Osteoblast (primary cell): ENCODE measurements around the gene GTPBP2. TPM values are rescaled to one million over a fixed set of nuclear protein-coding genes. Genes with fewer than 3 reads are reported as not detected.

Experiments used
- DNase-seq: peaks from one replicate; pipeline ENCODE4 v3.0.0; 2011; ENCODE audit warnings: low spot score, mixed read lengths; ENCODE audit not compliant: insufficient read length; ENCODE audit errors: missing footprints
- H2AFZ ChIP-seq: 2 replicates; pipeline ENCODE4 v1.6.0; 2011; ENCODE audit warnings: mild to moderate bottlenecking, low read length
- H3K27ac ChIP-seq: 2 replicates; pipeline ENCODE4 v1.5.1; 2011; ENCODE audit warnings: mild to moderate bottlenecking, low read depth, low read length, moderate library complexity
- H3K27me3 ChIP-seq: 2 replicates; pipeline ENCODE4 v1.6.0; 2012; ENCODE audit warnings: mild to moderate bottlenecking, control low read depth, inconsistent platforms, low read length, moderate library complexity; ENCODE audit not compliant: insufficient read depth
- H3K36me3 ChIP-seq: 2 replicates; pipeline ENCODE4 v1.5.1; 2011; ENCODE audit warnings: mild to moderate bottlenecking, low read length, control low read depth, moderate library complexity; ENCODE audit not compliant: insufficient read depth
- H3K4me1 ChIP-seq: 2 replicates; pipeline ENCODE4 v1.5.1; 2011; ENCODE audit warnings: mild to moderate bottlenecking, low read length, control low read depth, moderate library complexity; ENCODE audit not compliant: insufficient read depth
- H3K4me2 ChIP-seq: 2 replicates; pipeline ENCODE4 v1.6.0; 2011; ENCODE audit warnings: mild to moderate bottlenecking, low read length; ENCODE audit not compliant: insufficient read depth
- H3K4me3 ChIP-seq: fragments of 200-600 bp; sonication (generic); 3 replicates; pipeline ENCODE4 v1.5.1; 2012; ENCODE audit warnings: mild to moderate bottlenecking, low read length, inconsistent platforms; ENCODE audit not compliant: insufficient read depth
- H3K79me2 ChIP-seq: 2 replicates; pipeline ENCODE4 v1.6.0; 2012; ENCODE audit warnings: mild to moderate bottlenecking, low read length, control low read depth, inconsistent platforms; ENCODE audit not compliant: insufficient read depth
- H3K9me3 ChIP-seq: 2 replicates; pipeline ENCODE4 v1.5.1; 2011; ENCODE audit warnings: low read depth, low read length, control low read depth
- H4K20me1 ChIP-seq: 2 replicates; pipeline ENCODE4 v1.6.0; 2012; ENCODE audit warnings: mild to moderate bottlenecking, low read length, control low read depth; ENCODE audit not compliant: insufficient read depth
- total RNA-seq: library from RNA; depleted of rRNA; stranded (reverse); fragments of >200 nt; gene quantifications from 2 replicates; pipeline ENCODE4 v1.2.3, GENCODE V29; 2012
- TF ChIP-seq, protein P1 (sequence below): IDR thresholded peaks from 2 replicates; pipeline ENCODE4 v1.5.1; 2011; ENCODE audit warnings: mild to moderate bottlenecking, low read depth, low read length, moderate library complexity; ENCODE audit errors: extremely low read depth

The GTPBP2 gene
- total RNA-seq, 1 donor: 84.0 TPM

DNA sequence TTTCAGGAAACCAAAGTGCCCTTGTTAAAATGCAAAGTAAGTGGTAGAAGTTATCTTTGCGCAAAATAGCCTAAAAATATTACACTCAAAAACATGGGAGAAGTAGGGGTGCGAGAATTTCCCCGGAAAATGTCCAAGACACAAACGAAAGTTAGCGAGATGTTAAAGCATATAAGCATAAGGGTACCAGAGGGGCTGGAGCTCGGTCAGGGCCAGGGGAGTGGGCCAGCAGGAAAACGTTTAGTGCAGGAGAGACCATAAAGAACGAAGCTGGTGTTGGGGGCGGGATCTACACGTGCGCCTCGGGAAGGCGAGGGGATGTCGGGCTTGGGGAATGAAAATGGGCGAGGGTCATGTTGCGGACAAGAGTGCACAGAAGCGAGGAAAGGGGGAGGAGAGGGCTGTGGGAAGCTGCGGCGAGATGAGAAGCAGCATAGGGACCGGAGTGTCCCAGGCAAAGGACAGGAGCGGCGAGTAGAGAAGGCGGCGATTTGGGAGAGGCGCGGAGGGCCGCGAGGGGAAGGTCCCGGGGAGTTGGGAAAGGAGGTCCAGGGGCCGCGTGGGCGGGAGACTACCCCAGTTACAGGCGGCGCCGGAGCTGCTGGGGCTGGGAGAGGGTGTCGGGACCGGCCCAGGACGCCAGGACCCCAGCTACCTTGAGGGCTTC, 53.8 kb downstream of the GTPBP2 start:
- peak; percentile 90 for DNase-seq
- peaks cover 32% of the 10 kb centered on the region for H3K36me3 ChIP-seq
- peak overlapping the region; percentile 69 for H3K27ac ChIP-seq

DNA sequence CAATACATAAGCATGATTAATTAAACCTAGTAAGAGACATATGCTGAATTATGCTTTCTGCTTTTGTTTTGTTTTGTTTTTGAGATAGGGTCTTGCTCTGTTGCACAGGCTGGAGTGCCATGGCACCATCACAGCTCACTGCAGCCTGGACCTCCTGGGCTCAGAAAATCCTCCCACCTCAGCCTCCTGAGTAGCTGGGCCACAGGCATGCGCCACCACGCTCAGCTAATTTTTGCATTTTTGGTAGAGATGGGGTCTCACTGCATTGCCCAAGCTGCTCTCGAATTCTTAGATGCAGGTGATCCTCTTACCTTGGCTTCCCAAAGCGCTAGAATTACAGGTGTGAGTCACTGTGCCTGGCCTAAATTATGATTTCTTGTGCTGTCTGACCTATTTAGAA, 57.0 kb downstream of the GTPBP2 start:
- H2AFZ ChIP-seq: no peak overlapping the region
- DNase-seq: no peak
- peaks cover 55% of the 10 kb centered on the region for H3K79me2 ChIP-seq
- no peaks in the 10 kb centered on the region for H3K9me3 ChIP-seq
- H3K27ac ChIP-seq: no peak overlapping the region
- peaks cover 6% of the 10 kb centered on the region for H3K4me1 ChIP-seq
- peaks cover 55% of the 10 kb centered on the region for H3K36me3 ChIP-seq
- no peak overlapping the region for H3K4me2 ChIP-seq
- no peak overlapping the region for H3K4me3 ChIP-seq
- H3K27me3 ChIP-seq: no peaks in the 10 kb centered on the region
- TF ChIP-seq, protein P1, sequence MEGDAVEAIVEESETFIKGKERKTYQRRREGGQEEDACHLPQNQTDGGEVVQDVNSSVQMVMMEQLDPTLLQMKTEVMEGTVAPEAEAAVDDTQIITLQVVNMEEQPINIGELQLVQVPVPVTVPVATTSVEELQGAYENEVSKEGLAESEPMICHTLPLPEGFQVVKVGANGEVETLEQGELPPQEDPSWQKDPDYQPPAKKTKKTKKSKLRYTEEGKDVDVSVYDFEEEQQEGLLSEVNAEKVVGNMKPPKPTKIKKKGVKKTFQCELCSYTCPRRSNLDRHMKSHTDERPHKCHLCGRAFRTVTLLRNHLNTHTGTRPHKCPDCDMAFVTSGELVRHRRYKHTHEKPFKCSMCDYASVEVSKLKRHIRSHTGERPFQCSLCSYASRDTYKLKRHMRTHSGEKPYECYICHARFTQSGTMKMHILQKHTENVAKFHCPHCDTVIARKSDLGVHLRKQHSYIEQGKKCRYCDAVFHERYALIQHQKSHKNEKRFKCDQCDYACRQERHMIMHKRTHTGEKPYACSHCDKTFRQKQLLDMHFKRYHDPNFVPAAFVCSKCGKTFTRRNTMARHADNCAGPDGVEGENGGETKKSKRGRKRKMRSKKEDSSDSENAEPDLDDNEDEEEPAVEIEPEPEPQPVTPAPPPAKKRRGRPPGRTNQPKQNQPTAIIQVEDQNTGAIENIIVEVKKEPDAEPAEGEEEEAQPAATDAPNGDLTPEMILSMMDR: no peak
- peaks cover 10% of the 10 kb centered on the region for H4K20me1 ChIP-seq

More for the DNA sequence above, 53.8 kb downstream of the GTPBP2 start:
- peaks cover 82% of the 10 kb centered on the region for H3K79me2 ChIP-seq
- H3K27me3 ChIP-seq: no peaks in the 10 kb centered on the region
- peak overlapping the region; percentile 93 for H3K4me2 ChIP-seq
- H2AFZ ChIP-seq: peak overlapping the region; percentile 97
- TF ChIP-seq, protein P1: no peak
- H3K4me1 ChIP-seq: peaks cover 18% of the 10 kb centered on the region
- H3K4me3 ChIP-seq: peak overlapping the region; percentile 98
- peaks cover 13% of the 10 kb centered on the region for H4K20me1 ChIP-seq
- no peaks in the 10 kb centered on the region for H3K9me3 ChIP-seq

DNA sequence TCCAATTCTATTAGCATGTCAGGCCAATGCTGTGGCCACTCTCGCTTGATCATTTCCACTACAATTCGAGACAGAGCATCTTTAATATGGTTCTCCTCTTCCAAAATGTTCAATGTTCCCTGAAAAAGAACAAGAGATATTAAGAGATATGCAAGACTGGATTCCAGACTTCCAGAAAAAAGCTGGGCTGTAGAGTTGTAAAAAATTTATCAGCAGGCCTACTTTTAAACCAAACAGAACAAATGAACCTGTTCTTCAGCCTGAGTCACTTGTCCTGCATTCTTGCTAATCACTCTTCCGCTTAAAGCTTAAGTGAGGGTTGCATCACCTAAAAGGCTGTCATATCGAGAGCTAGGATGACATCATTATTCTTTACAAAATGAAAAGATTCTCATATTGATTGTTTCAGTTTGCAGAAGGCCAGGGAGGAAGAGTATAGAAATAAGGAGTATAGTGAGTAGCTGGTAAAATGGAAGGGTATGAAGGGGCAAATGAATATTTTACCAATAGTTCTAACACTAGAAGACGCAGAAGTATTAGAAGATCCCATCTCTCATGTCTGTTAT, 58.1 kb downstream of the GTPBP2 start:
- TF ChIP-seq, protein P1: no peak
- H3K27me3 ChIP-seq: no peaks in the 10 kb centered on the region
- no peak overlapping the region for H3K27ac ChIP-seq
- H3K4me1 ChIP-seq: peaks cover 6% of the 10 kb centered on the region
- H3K79me2 ChIP-seq: peaks cover 45% of the 10 kb centered on the region
- H2AFZ ChIP-seq: no peak overlapping the region
- H3K9me3 ChIP-seq: no peaks in the 10 kb centered on the region
- no peak for DNase-seq
- no peak overlapping the region for H3K4me2 ChIP-seq
- H3K4me3 ChIP-seq: no peak overlapping the region
- H3K36me3 ChIP-seq: peaks cover 63% of the 10 kb centered on the region
- H4K20me1 ChIP-seq: peaks cover 10% of the 10 kb centered on the region

Other genes with a start within 250 kb of the GTPBP2 start
- gene ABCC10, start 201.7 kb downstream of the GTPBP2 start, total RNA-seq: 26.4 and 27.1 TPM in 2 replicates
- gene DLK2, start 173.7 kb downstream of the GTPBP2 start, total RNA-seq: 0.29 TPM in 1 of 2 replicates, not detected in the other
- 14.5 and 16.2 TPM in 2 replicates for gene TJAP1, start 151.7 kb downstream of the GTPBP2 start, total RNA-seq
- gene LRRC73, start 118.9 kb downstream of the GTPBP2 start, total RNA-seq: 0.36 and 0.59 TPM in 2 replicates
- gene YIPF3, start 112.3 kb downstream of the GTPBP2 start, total RNA-seq: 98.8 and 126 TPM in 2 replicates
- gene POLR1C, start 112.2 kb downstream of the GTPBP2 start, total RNA-seq: 28.6 and 29.5 TPM in 2 replicates
- gene XPO5, start 53.2 kb downstream of the GTPBP2 start, total RNA-seq: 33.9 and 66.2 TPM in 2 replicates
- gene POLH, start 53.1 kb downstream of the GTPBP2 start, total RNA-seq: 26.4 and 28.0 TPM in 2 replicates
- 18.6 and 30.4 TPM in 2 replicates for gene MAD2L1BP, start 6.6 kb upstream of the GTPBP2 start, total RNA-seq
- under 0.01 and 0.36 TPM in 2 replicates for gene RSPH9, start 15.8 kb upstream of the GTPBP2 start, total RNA-seq
- 27.5 and 30.4 TPM in 2 replicates for gene MRPS18A, start 58.5 kb upstream of the GTPBP2 start, total RNA-seq
- 152 and 193 TPM in 2 replicates for gene VEGFA, start 140.9 kb upstream of the GTPBP2 start, total RNA-seq